Fibroblast of lung (primary cell): ENCODE results near the gene GCHFR.

ENCODE experiments used
- CTCF ChIP-seq, 2 donors: IDR thresholded peaks in 1 of 2; conservative IDR thresholded peaks in 1 of 2; 1 replicate in 1 of 2; 2 replicates in 1 of 2; pipeline ENCODE4 v1.5.1; 2011 to 2012; ENCODE audit warnings: low read length in 2 of 2, control low read depth in 1 of 2, inconsistent platforms in 1 of 2, low read depth in 1 of 2, mild to moderate bottlenecking in 1 of 2
- EZH2 ChIP-seq: IDR thresholded peaks from 2 replicates; pipeline ENCODE4 v1.5.1; 2012; ENCODE audit warnings: low read length, control low read depth, mild to moderate bottlenecking; ENCODE audit errors: missing control alignments

GRCh38 chr15:40789119-40789518, 25.3 kb downstream of the GCHFR start:
- TF ChIP-seq CTCF (conservative IDR thresholded peaks at IDR 0.05 in 1 of 2, IDR thresholded peaks at IDR 0.05 in 1 of 2; ENCODE audit: low read depth in 1 of 2, low read length in 2 of 2) (no peak), EZH2 (no peak)
